HG03175 (cell line): ENCODE data around the gene ICAM2.
"Not testable (repeated sequence)": the region's sequence is repeated elsewhere in the genome, so short reads cannot be mapped to it uniquely, and the experiment has no call there.

Source experiments
- ATAC-seq: cut with Tn5 transposase; IDR thresholded peaks from one replicate; pipeline ENCODE4 v1.9.1; 2021; ENCODE audit warnings: mild to moderate bottlenecking, moderate library complexity; ENCODE audit not compliant: unreplicated experiment

Gene ICAM2

GRCh38 chr17:63998050-63998720 is 22.2 kb downstream of the ICAM2 start, which contains the start of gene PRR29:
Gene PRR29, plus strand, starts transcription at chr17:63998351. Its CDS starts 14 bp downstream, at chr17:63998365.
- ATAC-seq, result peak; percentile 70

- no peak for ATAC-seq
Measured at GRCh38 chr17:63997341-63998048, 22.9 kb downstream of the ICAM2 start.

- no peak for ATAC-seq
Measured at GRCh38 chr17:63996430-63997182, 23.8 kb downstream of the ICAM2 start.

- ATAC-seq, result no peak
Measured at GRCh38 chr17:63995626-63996025, 24.8 kb downstream of the ICAM2 start.

- no peak for ATAC-seq
Measured at GRCh38 chr17:63993368-63993985, 27.0 kb downstream of the ICAM2 start.

GRCh38 chr17:63991611-63992010 is 28.8 kb downstream of the ICAM2 start:
- ATAC-seq, result no peak

GRCh38 chr17:63989622-63990345 is 30.6 kb downstream of the ICAM2 start:
- no peak for ATAC-seq

- no peak for ATAC-seq
Measured at GRCh38 chr17:63988741-63989621, 31.5 kb downstream of the ICAM2 start.

GRCh38 chr17:63988127-63988478 is 32.3 kb downstream of the ICAM2 start:
- no peak for ATAC-seq

- ATAC-seq, result no peak
Measured at GRCh38 chr17:63987221-63988126, 33.0 kb downstream of the ICAM2 start.

- no peak for ATAC-seq
Measured at GRCh38 chr17:63986821-63987220, 33.6 kb downstream of the ICAM2 start.

- ATAC-seq, result no peak
Measured at GRCh38 chr17:63985387-63986140, 34.9 kb downstream of the ICAM2 start.

- ATAC-seq, result no peak
Measured at GRCh38 chr17:63984651-63985386, 35.6 kb downstream of the ICAM2 start.

GRCh38 chr17:63984236-63984635 is 36.2 kb downstream of the ICAM2 start:
- no peak for ATAC-seq

- no peak for ATAC-seq
Measured at GRCh38 chr17:63983320-63983719, 37.1 kb downstream of the ICAM2 start.

GRCh38 chr17:63982641-63983040 is 37.8 kb downstream of the ICAM2 start:
- not testable (repeated sequence) for ATAC-seq
